AG04450 (cell line): ENCODE results near the gene TRIM28. TPM values are rescaled to one million over a fixed set of nuclear protein-coding genes. Genes with fewer than 3 reads are reported as not detected.

ENCODE experiments used
- CTCF ChIA-PET: fragments of 300-600, 350-600 bp; formaldehyde crosslinking; extraction: SDS; loops from one replicate; lab custom pipeline; 2022; ENCODE audit warnings: antibody characterized with exemption, inconsistent platforms; lab: Charles Lee
- POLR2A ChIA-PET: fragments of 350-600 bp; formaldehyde crosslinking; extraction: SDS; loops from one replicate; lab custom pipeline; 2021; ENCODE audit warnings: antibody characterized with exemption, inconsistent platforms; lab: Yijun Ruan, JAX
- DNase-seq: peaks from one replicate; pipeline ENCODE4 v3.0.0-alpha.2; 2011; ENCODE audit warnings: low read depth, low spot score
- H3K27ac ChIP-seq: one replicate; pipeline ENCODE4 v1.5.1; 2012; ENCODE audit warnings: low read depth, low read length, control low read depth
- H3K27me3 ChIP-seq: one replicate; pipeline ENCODE4 v1.6.0; 2012; ENCODE audit warnings: low read length; ENCODE audit not compliant: control insufficient read depth, insufficient read depth
- H3K4me3 ChIP-seq: 2 replicates; pipeline ENCODE4 v1.5.1; 2011; ENCODE audit warnings: mild to moderate bottlenecking, low read depth, low read length, control low read depth
- H3K9me3 ChIP-seq: 2 replicates; pipeline ENCODE4 v1.5.1; 2012; ENCODE audit warnings: low read length; ENCODE audit not compliant: control insufficient read depth, insufficient read depth
- CTCF ChIP-seq: IDR thresholded peaks from 2 replicates; pipeline ENCODE4 v1.5.1; 2011; ENCODE audit warnings: low read depth, low read length, control low read depth, inconsistent platforms
- polyA plus RNA-seq: library from polyadenylated mRNA; depleted of rRNA; stranded (reverse); fragments of >200 nt; gene quantifications from 2 replicates; pipeline ENCODE4 v1.2.3, GENCODE V29; 2011

TRIM28 gene
- polyA plus RNA-seq, 1 experiment = 313 TPM

GRCh38 chr19:58568453-58569130 is 24.7 kb downstream of the TRIM28 start:
- Histone ChIP-seq H3K4me3 (no peak overlapping the region), H3K27me3 (peaks cover 2% of the 10 kb centered on the region), H3K27ac (no peak overlapping the region), H3K9me3 (no peaks in the 10 kb centered on the region)
- no peak for TF ChIP-seq CTCF
- ChIA-PET POLR2A (interaction anchor here (0.5 kb wide), 1 partner anchor 204 kb away, joined by 3 read pairs; no protein-coding TSS in a partner anchor), CTCF (no interaction called here)
- no peak for DNase-seq

DNA sequence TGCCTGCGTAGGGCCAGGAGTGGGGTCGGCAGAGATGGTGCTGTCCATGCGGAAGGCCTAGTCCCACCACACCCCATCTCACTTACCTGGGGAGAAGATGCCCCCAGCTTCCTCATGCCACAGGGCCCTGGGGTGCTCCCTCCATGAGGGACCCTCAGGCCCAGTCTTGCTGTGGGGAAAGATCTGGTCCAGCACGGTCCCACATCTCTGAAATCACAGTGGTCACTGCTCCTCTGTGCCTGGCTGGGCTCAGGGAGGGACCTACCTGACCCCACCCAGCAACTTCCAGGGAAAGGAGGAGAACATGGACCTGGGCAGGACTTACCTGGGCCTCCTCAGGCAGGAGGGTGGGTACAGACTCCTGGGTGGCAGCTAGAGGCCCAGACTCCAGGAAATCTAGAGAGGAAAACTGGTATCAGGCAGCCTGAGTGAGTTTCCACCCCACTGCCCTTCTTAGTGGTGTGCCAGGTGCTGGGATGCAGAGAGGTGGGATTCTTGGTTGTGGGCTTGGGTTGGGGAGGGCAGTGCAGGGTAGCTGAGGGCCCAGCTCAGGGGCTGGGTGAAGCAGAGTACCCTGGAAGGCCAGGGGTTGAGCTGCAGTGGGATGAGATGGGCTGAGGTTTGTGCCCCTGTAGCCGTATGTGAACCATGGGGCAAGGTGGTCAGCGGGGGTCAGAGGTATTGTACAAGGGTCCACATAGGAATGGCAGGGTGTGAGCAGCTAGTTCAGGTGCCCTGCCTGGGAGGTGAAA is 25.5 kb downstream of the TRIM28 start:
- no peak for TF ChIP-seq CTCF
- Histone ChIP-seq H3K27me3 (no peaks in the 10 kb centered on the region), H3K9me3 (no peaks in the 10 kb centered on the region), H3K27ac (no peak overlapping the region), H3K4me3 (no peak overlapping the region)
- POLR2A ChIA-PET = interaction anchor here (0.5 kb wide), 1 partner anchor 204 kb away, joined by 3 read pairs; no protein-coding TSS in a partner anchor
- CTCF ChIA-PET = no interaction called here
- DNase-seq = no peak

DNA sequence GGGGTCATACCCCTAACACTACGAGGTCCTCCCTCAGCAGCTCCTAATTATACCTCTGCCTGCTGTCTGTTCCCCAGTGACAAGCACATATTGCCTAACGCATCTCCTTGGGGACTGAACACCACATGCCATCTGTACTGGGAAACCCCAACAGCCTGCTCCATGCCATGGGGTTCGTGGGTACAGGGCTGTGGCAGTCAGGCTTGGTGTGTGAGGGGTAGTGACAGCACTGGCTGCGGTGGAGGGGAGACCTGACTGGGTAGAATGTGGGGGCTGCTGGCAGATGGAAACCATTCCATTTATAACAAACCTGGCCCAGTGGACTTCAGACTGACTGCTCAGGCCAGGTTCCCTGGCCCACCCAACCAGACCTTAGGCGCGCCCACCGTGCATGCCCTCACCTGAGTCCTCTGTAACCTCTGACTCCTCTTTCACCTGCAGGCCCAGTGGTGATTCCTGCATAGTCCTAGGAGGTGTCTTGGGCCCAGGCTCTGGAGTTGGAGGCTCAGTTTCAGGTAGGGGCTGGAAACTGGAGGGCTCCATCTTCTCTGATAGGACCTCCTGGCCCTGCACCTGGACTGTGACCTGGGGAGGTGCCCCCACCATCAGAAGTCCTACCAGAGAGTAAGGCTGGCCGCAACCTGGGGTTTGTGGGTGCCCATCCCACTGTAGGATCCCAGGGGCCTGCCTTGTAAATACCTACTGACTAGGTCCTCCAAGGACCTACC is 26.2 kb downstream of the TRIM28 start:
- no peak for DNase-seq
- ChIA-PET CTCF (no interaction called here), POLR2A (no interaction called here)
- H3K9me3 ChIP-seq = no peaks in the 10 kb centered on the region
- no peak overlapping the region for H3K4me3 ChIP-seq
- no peak for TF ChIP-seq CTCF
- no peaks in the 10 kb centered on the region for H3K27me3 ChIP-seq
- no peak overlapping the region for H3K27ac ChIP-seq

- CTCF ChIA-PET = interaction anchor here (0.6 to 0.7 kb wide), 2 partner anchors 26 to 189 kb away, joined by 3 read pairs; no protein-coding TSS in a partner anchor
These were observed 27.1 kb downstream of the TRIM28 start for GRCh38 chr19:58570770-58571574.

More at GRCh38 chr19:58570770-58571574, 27.1 kb downstream of the TRIM28 start:
- H3K4me3 ChIP-seq = no peak overlapping the region
- no peak for TF ChIP-seq CTCF
- POLR2A ChIA-PET = interaction anchor here (0.6 to 2.4 kb wide), 3 partner anchors 8 to 969 kb away, joined by 3 to 12 read pairs (median 3); partner anchors contain the start of gene UBE2M
- H3K27me3 ChIP-seq = no peaks in the 10 kb centered on the region
- no peaks in the 10 kb centered on the region; the same call in 1 of the 2 replicates for H3K9me3 ChIP-seq
- DNase-seq = no peak
- no peak overlapping the region for H3K27ac ChIP-seq
